ENCODE results near the gene FOXI2.

Gene FOXI2

DNA sequence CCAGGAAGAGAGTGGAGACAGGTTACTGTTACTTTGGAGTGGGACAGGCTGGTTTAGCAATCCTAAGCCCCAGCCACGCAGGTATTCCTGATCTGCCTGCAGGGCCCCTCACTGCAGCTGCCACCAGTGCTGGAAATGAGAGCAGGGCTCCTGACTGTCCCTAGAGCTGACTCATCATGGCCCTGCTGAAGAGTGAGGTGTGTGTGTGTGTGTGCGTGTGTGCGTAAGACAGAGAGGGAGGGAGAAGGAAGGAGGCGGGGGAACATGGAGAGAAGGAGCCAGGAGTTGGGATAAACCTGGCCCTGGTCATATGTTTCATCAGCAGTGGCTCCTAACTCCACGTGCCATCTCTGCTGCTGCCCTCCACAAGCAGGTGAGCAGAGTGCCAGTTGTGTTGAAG lies 3.6 kb downstream of the FOXI2 start:
- DNase-seq = no peak

DNA sequence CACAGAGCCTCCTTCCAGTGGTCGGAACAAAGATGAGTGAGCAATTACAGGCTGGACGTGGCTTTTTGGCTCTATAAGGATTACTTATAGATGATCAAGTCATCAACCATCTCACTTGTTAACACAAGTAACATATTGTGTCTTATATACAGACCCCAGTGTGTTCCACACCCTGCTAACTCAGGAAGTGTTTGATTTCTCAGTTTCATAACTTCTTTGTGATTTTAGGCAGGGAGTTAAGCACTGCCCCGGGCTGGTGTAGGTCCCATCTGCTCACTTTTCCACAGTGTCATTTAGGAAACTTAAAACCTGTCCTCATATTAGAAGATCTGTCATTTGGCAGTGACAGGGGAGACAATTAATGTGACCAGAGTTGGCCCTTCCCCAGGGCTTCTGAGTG lies 6.2 kb downstream of the FOXI2 start:
- no peak for DNase-seq

DNA sequence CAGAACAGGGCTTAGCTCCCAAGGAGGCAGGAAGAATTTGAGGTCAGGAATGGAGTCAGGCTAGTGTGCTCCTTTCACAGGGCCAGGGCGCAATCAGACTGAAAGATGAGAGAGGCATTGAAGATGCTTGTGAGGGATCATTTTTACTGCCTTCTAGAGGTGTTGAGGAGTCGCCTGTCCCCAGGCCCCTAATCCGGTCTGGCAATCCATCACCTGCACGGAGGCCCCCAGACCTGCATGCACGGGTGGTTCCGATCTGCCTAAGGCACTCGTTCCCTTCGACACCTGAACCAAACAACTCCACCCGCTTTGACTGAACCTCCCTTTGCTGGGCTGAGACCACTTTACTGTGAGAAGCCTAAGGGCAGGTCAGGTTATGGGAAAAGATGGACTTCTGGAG lies 8.0 kb downstream of the FOXI2 start:
- DNase-seq = no peak

DNA sequence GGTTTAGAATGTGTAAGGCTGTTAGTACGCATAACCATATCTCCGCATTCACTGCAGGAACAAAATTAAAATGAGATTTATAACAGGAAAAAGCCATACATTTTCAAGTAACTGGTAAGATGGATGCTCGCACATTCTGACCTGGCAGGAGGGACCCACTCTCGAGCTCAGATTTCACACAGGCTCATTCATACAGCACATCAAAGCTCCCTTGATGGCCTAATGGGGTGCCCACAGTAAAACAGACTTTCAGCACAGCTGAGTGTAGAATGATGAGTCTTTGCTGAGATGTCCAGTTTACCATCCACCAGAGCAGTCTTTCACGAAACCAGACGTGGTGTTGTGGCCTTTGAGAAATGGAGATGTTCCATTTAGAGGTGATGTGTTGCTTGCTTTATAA lies 8.9 kb downstream of the FOXI2 start:
- DNase-seq = no peak

DNA sequence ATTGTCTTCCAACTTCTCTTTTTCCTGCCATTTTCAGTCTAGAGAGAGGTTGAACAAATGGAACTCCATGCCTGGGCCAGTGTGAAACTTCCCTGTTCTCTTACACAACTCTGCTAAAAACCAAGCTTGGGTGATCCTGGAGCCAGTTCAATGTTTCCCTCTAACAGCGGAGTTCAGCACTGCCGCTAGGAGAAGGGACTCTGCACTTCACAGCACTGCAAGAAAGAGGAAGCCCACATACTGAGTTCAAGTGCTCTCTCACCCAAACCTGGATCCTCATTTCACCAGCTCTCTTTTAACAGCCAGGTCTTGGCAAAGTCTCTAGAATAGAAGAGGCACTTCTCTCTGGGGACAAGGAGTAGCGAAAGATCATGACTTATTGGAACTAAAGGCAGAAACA lies 18.8 kb downstream of the FOXI2 start:
- DNase-seq = peak in 1 of 56 donors; percentile 15

DNA sequence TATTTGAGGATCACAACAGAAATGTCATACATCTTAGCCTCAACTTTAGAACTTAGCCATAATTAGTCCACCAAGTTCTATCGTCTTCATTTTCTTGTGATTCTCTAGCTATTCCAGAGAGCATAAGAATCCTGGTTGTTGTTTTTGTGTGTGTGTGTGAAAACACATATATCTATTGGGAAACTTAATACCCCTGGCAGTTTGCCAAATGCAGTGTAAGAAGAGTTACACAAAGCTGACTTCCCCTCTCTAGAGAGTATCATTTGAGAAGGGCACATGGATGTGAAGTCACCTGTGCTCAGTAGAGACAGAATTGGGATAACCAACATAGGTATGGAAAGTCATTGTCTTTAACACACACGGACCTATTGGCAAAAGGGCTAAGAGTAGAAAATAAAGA lies 19.3 kb downstream of the FOXI2 start:
- no peak for DNase-seq

DNA sequence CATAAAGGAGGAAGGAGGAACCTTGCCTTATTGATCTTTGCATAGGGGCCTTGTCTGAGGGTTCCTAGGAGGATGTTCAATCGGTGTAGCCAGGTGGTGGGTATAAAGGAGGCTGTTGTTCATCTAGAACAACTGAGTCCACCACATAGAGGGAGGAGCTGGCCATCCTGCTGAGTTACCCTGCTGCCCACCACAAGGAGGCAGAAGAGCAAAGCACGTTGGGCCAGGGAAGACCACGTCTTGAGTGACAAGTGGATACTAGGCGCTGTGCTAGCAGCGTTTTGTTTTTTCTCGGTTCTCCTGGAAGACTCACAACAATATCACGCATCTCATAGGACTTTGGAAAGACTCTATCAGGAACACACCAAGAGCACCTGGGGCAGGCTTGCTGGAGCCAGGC lies 20.0 kb downstream of the FOXI2 start:
- no peak for DNase-seq

DNA sequence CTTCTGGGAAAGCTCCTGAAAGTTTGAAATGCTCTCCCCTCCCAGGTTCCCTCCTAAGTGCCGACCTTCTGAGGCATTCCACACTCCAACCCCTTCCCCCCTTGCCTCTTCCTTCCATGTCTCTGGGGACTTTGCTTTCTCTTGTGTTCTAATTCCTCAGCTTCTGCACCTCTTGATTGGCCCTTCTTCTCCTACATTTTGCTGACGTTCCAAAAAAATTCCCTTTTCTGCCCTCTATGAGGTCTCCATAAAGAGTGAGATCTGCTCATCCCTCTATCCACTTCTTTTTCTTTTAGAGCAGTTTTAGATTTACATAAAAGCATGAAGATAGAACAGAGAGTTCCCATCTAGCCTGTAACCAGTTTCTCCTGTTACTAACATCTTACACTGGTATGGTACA lies 22.3 kb downstream of the FOXI2 start:
- no peak for DNase-seq

DNA sequence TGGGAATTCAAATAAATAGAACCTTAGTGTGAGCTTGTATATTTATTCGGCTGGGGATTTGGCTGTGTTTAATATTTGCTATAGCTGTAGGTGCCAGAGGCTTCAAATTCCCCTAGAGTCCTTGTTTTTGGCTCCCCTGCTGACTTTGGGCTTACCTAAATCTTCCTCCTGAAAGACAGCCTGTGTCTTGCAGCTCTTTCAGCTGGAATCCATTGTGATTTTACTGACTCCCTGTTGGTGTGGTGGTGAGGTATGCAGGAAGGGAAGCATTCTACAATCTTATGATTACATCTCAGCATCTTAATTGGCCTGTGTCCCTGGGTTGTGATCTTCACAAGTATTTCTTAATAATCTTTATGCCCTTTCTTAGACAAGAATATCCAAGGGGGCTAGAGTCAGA lies 25.9 kb downstream of the FOXI2 start:
- no peak for DNase-seq

DNA sequence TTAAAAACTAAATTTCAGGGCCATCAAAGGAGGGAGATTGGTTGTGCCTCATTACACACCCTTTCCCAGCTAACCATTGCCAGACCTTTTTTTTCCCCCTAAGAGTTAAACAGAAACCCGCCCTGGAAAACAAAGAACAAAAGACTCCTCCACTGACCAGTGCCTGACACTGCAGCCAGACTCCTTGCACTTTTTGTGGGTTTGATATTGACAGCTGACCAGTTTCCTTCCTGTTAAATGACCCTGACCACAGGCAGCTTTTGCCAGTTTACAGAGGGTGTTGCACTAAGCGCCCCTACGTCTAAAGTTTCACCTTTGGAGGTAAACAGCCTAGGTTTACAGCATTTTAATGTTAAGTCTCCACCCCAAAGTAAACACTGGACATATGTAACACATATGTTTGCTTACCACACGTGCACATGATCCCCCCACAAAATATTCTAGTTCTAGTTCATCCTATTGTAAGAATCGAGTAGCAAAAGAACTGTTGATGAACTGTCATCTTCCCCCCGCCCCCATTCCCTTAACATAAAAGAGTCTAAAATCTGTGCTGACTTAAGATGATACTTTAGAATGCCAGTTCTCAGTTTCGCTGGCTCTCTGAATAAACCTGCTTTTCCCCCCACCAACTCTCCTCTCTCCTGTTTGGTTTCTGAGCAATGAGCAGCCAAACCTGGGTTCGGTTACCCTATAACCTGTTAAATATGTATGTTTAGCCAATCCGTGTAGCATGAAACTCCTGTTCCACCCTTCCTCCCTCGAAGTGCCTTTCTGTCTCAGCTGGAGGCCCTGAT lies 38.0 kb downstream of the FOXI2 start:
- DNase-seq = no peak

DNA sequence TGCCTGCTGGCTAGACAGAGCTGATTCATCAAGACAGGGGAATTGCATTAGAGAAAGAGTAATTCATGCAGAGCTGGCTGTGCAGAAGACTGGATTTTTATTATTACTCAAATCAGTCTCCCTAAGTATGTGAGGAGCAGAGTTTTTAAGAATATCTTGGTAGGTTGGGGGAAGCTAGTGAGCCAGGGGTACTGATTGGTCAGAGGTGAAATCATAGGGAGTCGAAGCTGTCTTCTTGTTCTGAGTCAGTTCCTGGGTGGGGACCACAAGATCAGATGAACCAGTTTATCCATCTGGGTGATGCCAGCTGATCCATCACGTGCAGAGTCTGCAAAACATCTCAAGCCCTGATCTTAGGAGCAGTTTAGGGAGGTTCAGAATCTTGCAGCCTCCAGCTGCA lies 39.8 kb downstream of the FOXI2 start:
- no peak for DNase-seq

DNA sequence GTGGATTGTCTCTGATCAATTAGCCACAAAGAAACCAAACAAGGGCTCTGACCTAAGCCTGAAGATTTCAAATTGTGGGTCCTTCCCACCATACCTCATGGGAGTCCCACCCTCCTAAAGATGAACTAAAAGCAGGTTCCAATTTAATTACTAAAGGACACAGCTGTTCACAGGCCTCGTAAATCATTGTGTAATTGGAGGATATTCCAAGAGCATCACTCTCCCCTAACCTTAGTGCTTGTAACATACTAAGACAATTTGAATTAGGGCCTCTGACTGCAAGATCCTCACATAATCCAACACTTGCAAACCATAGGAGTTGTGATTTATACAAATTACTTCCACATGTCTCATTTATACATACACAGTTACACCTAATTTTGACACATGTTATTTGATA lies 44.4 kb downstream of the FOXI2 start:
- DNase-seq = no peak

DNA sequence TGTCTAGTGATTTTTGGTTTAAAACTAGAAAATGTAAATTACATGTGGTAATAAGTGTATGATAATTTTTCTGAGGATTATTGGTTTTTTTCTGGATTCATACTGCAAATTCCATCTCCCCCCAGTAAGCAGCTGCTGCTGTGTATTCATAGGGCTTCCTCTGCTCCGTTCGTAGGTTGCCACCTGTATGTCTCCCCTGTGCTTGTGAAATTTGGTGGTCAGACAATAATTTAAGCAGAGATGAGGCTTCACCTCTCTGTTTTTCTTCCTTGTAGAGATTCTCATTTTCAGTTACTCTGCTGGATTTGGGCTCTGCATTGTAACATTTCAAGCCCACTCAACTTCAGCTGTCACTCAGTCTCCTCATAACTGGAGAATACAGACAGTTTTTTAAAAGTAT lies 50.9 kb downstream of the FOXI2 start:
- no peak for DNase-seq

DNA sequence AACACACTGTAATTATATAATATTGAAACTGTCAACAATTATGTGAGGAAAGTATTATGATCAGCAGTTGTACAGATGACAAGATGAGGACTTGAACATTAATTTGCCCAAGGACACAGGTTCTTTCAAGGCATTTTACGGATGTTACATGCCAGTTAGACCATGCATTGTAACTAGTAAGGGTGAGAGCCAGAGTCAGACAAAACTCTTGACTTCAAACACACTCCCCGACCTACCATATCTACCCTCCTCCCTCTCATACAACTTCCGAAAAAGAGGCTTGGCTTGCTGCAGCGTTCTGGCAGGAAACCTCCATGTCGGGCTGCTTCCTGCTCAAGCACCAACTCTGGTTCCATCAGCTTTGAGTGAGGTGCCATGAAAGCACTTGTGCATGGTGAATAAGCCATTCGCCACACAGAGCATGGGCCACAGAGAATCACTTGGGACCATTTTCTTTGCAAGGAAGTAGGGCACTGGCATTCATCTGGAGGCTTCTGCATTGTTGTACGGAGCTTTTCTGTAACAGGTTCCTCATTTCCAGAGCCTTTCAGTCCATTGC lies 53.2 kb downstream of the FOXI2 start:
- DNase-seq = no peak
